H1 (cell line): ENCODE measurements around the gene IZUMO4. TPM values are rescaled to one million over a fixed set of nuclear protein-coding genes. Genes with fewer than 3 reads are reported as not detected.

Experiments used
- CTCF ChIA-PET: fragments of 300-600 bp; sonication (Branson Sonifier 250); formaldehyde crosslinking; loops from one replicate; lab custom pipeline; 2021; ENCODE audit not compliant: partially characterized antibody; lab: Charles Lee
- POLR2A ChIA-PET: fragments of 300-600 bp; sonication (Branson Sonifier 250); formaldehyde crosslinking; loops from one replicate; lab custom pipeline; 2021; ENCODE audit warnings: inconsistent platforms; ENCODE audit not compliant: partially characterized antibody; lab: Charles Lee
- DNase-seq, 2 experiments: peaks; one replicate each; pipeline versions ENCODE4 v3.0.0 to v3.0.0-alpha.2; 2010 to 2022; ENCODE audit warnings: low spot score in 2 of 2, low read depth in 1 of 2, mixed read lengths in 1 of 2
- FAIRE-seq: peaks from 2 replicates; lab custom pipeline; 2011; peaks lifted over from hg19 to GRCh38; lab: Jason Lieb, UNC
- H2AFZ ChIP-seq: 2 replicates; pipeline ENCODE4 v1.8.1; 2012; ENCODE audit warnings: low read length, inconsistent platforms
- H2AK5ac ChIP-seq: 2 replicates; pipeline ENCODE4 v1.6.1; 2013; ENCODE audit warnings: low read depth, low read length
- H2BK120ac ChIP-seq: replicated peaks from 2 replicates; pipeline ENCODE3; 2013; ENCODE audit warnings: low read depth, low read length, inconsistent platforms
- H2BK12ac ChIP-seq: 2 replicates; pipeline ENCODE4 v1.6.1; 2013; ENCODE audit warnings: low read depth, low read length
- H2BK15ac ChIP-seq: 2 replicates; pipeline ENCODE4 v1.6.1; 2013; ENCODE audit warnings: low read length
- H2BK20ac ChIP-seq: 2 replicates; pipeline ENCODE4 v1.6.1; 2013; ENCODE audit warnings: low read length
- H2BK5ac ChIP-seq: 2 replicates; pipeline ENCODE4 v1.6.1; 2013; ENCODE audit warnings: low read depth, low read length
- H3K14ac ChIP-seq: 2 replicates; pipeline ENCODE4 v1.6.1; 2013; ENCODE audit warnings: inconsistent platforms; ENCODE audit not compliant: insufficient read length
- H3K18ac ChIP-seq: 2 replicates; pipeline ENCODE4 v1.6.1; 2013; ENCODE audit warnings: low read length; ENCODE audit errors: extremely low read depth
- H3K23ac ChIP-seq: 2 replicates; pipeline ENCODE4 v1.6.1; 2013; ENCODE audit warnings: inconsistent platforms; ENCODE audit not compliant: insufficient read length
- H3K23me2 ChIP-seq: 2 replicates; pipeline ENCODE4 v1.6.1; 2013; ENCODE audit warnings: low read depth, low read length
- H3K27ac ChIP-seq: 2 replicates; pipeline ENCODE4 v1.6.1; 2011; ENCODE audit warnings: low read depth, low read length, inconsistent platforms
- H3K27me3 ChIP-seq, 4 experiments: replicated peaks in 1 of 4; 1 replicate in 1 of 4; 2 replicates in 3 of 4; pipeline versions ENCODE4 v1.6.1 to v1.8.1; 2011 to 2013; ENCODE audit warnings: low read length in 3 of 4, mild to moderate bottlenecking in 3 of 4, inconsistent platforms in 2 of 4, mixed read lengths in 2 of 4, moderate library complexity in 1 of 4; ENCODE audit not compliant: control insufficient read depth in 3 of 4, insufficient read depth in 3 of 4; ENCODE audit errors: extremely low read depth in 1 of 4
- H3K36me3 ChIP-seq, 4 experiments: 2 replicates each; pipeline versions ENCODE4 v1.6.1 to v1.8.1; 2011 to 2013; ENCODE audit warnings: mild to moderate bottlenecking in 4 of 4, low read length in 3 of 4, moderate library complexity in 2 of 4, control low read depth in 1 of 4, inconsistent platforms in 1 of 4; ENCODE audit not compliant: insufficient read depth in 4 of 4, control insufficient read depth in 2 of 4
- H3K4ac ChIP-seq: replicated peaks from 2 replicates; pipeline ENCODE3; 2013; ENCODE audit warnings: low read length, low read depth, mixed read lengths, inconsistent platforms; ENCODE audit not compliant: insufficient read length
- H3K4me1 ChIP-seq, 4 experiments: replicated peaks in 1 of 4; 1 replicate in 1 of 4; 2 replicates in 3 of 4; pipeline versions ENCODE4 v1.6.1 to v1.8.1; 2011 to 2013; ENCODE audit warnings: low read length in 3 of 4, inconsistent platforms in 2 of 4, mixed read lengths in 1 of 4; ENCODE audit not compliant: insufficient read depth in 4 of 4, control insufficient read depth in 3 of 4
- H3K4me2 ChIP-seq, 2 experiments: 2 replicates each; pipeline versions ENCODE4 v1.6.1 to v1.8.1; 2011 to 2013; ENCODE audit warnings: low read depth in 2 of 2, low read length in 2 of 2, control low read depth in 1 of 2, inconsistent platforms in 1 of 2, mild to moderate bottlenecking in 1 of 2; ENCODE audit not compliant: insufficient read depth in 1 of 2
- H3K4me3 ChIP-seq, 4 experiments: fragments of 200-600, 300-600 bp in 1 of 4; sonication (generic), shearing (Covaris generic), sonication (Bioruptor Twin) in 1 of 4; 2 replicates each; pipeline versions ENCODE4 v1.5.1 to v1.8.1; 2011 to 2016; ENCODE audit warnings: low read length in 4 of 4, low read depth in 3 of 4, control low read depth in 2 of 4, inconsistent platforms in 2 of 4, mild to moderate bottlenecking in 2 of 4, mixed read lengths in 1 of 4, moderate library complexity in 1 of 4; ENCODE audit not compliant: insufficient read depth in 2 of 4; ENCODE audit errors: extremely low read depth in 1 of 4
- H3K56ac ChIP-seq: replicated peaks from 2 replicates; pipeline ENCODE3; 2013; ENCODE audit warnings: low read depth, mild to moderate bottlenecking, mixed read lengths, low read length, inconsistent platforms; ENCODE audit not compliant: insufficient read length
- H3K79me1 ChIP-seq: 2 replicates; pipeline ENCODE4 v1.6.1; 2013; ENCODE audit warnings: low read depth, low read length, control low read depth
- H3K79me2 ChIP-seq, 2 experiments: 2 replicates each; pipeline versions ENCODE4 v1.6.1 to v1.8.1; 2012 to 2013; ENCODE audit warnings: low read length in 2 of 2, mild to moderate bottlenecking in 2 of 2, inconsistent platforms in 1 of 2; ENCODE audit not compliant: insufficient read depth in 2 of 2, control insufficient read depth in 1 of 2
- H3K9ac ChIP-seq, 4 experiments: replicated peaks in 1 of 4; 1 replicate in 1 of 4; 2 replicates in 3 of 4; pipeline versions ENCODE4 v1.6.1 to v1.8.1; 2011 to 2013; ENCODE audit warnings: low read depth in 3 of 4, low read length in 3 of 4, control low read depth in 2 of 4, mild to moderate bottlenecking in 2 of 4, moderate library complexity in 2 of 4, inconsistent platforms in 1 of 4; ENCODE audit errors: extremely low read depth in 1 of 4
- H3K9me3 ChIP-seq, 2 experiments: 2 replicates each; pipeline versions ENCODE4 v1.6.1 to v1.8.1; 2012 to 2013; ENCODE audit warnings: mild to moderate bottlenecking in 2 of 2, moderate library complexity in 2 of 2, control low read depth in 1 of 2, inconsistent platforms in 1 of 2, low read depth in 1 of 2, low read length in 1 of 2, mixed read lengths in 1 of 2; ENCODE audit not compliant: insufficient read depth in 2 of 2
- H4K20me1 ChIP-seq, 2 experiments: replicated peaks in 1 of 2; 2 replicates each; pipeline versions ENCODE3 to v1.8.1; 2011 to 2013; ENCODE audit warnings: inconsistent platforms in 2 of 2, low read length in 2 of 2, mild to moderate bottlenecking in 1 of 2; ENCODE audit not compliant: insufficient read depth in 2 of 2, control insufficient read depth in 1 of 2
- H4K5ac ChIP-seq: 2 replicates; pipeline ENCODE4 v1.6.1; 2013; ENCODE audit warnings: low read length, low read depth, mixed read lengths, inconsistent platforms; ENCODE audit not compliant: insufficient read length
- H4K8ac ChIP-seq: 2 replicates; pipeline ENCODE4 v1.8.0; 2013; ENCODE audit warnings: mild to moderate bottlenecking, moderate library complexity, low read length, inconsistent platforms; ENCODE audit not compliant: insufficient read depth; ENCODE audit errors: extremely low read depth
- H4K91ac ChIP-seq: replicated peaks from 2 replicates; pipeline ENCODE3; 2013; ENCODE audit warnings: low read length, mixed read lengths, inconsistent platforms; ENCODE audit not compliant: insufficient read length
- CHD2 ChIP-seq: IDR thresholded peaks from 2 replicates; pipeline ENCODE4 v1.6.1; 2012; ENCODE audit warnings: low read length, improper control_type of control experiment
- EP300 ChIP-seq, 2 experiments: IDR thresholded peaks; 1 replicate in 1 of 2; 2 replicates in 1 of 2; pipeline ENCODE4 v1.6.1; 2011 to 2012; ENCODE audit warnings: low read depth in 2 of 2, low read length in 2 of 2, mild to moderate bottlenecking in 2 of 2, borderline replicate concordance in 1 of 2, inconsistent platforms in 1 of 2, moderate library complexity in 1 of 2
- KDM5A ChIP-seq: fragments of 200-600 bp; IDR thresholded peaks from 2 replicates; pipeline ENCODE4 v1.7.1; 2012; ENCODE audit warnings: mild to moderate bottlenecking, low read length, inconsistent platforms, mixed read lengths
- NANOG ChIP-seq: IDR thresholded peaks from 2 replicates; pipeline ENCODE4 v1.6.1; 2011; ENCODE audit warnings: low read length, low read depth, mild to moderate bottlenecking, inconsistent platforms; ENCODE audit not compliant: insufficient read depth, poor library complexity, severe bottlenecking
- NRF1 ChIP-seq: IDR thresholded peaks from 2 replicates; pipeline ENCODE4 v1.6.1; 2011; ENCODE audit warnings: mild to moderate bottlenecking, low read depth, low read length, improper control_type of control experiment
- PHF8 ChIP-seq: fragments of 200-600 bp; sonication (generic); conservative IDR thresholded peaks from 2 replicates; pipeline ENCODE4 v1.7.1; 2012; ENCODE audit warnings: low read depth, mild to moderate bottlenecking, inconsistent platforms, low read length, moderate library complexity
- POLR2AphosphoS5 ChIP-seq: IDR thresholded peaks from 2 replicates; pipeline ENCODE4 v1.6.1; 2011; ENCODE audit warnings: low read depth, low read length
- RNF2 ChIP-seq: fragments of 200-900, 300-1000 bp; sonication (generic); IDR thresholded peaks from 2 replicates; pipeline ENCODE4 v1.7.1; 2016; ENCODE audit warnings: borderline replicate concordance, low read depth, mild to moderate bottlenecking, antibody characterized with exemption, low read length; ENCODE audit not compliant: poor library complexity, severe bottlenecking; ENCODE audit errors: missing control alignments
- SP1 ChIP-seq: IDR thresholded peaks from 2 replicates; pipeline ENCODE4 v1.6.1; 2011; ENCODE audit warnings: low read depth, low read length
- SP4 ChIP-seq: IDR thresholded peaks from 2 replicates; pipeline ENCODE4 v1.6.1; 2012; ENCODE audit warnings: low read length, inconsistent platforms
- TEAD4 ChIP-seq: IDR thresholded peaks from 2 replicates; pipeline ENCODE4 v1.6.1; 2012; ENCODE audit warnings: low read depth, low read length, inconsistent platforms, mixed read lengths
- WGBS, 2 experiments: shearing (Covaris generic) in 1 of 2; methylation state at CpG; one replicate each; pipeline versions ENCODE4 v1.1.6 to v1.1.7; 2013 to 2015; ENCODE audit warnings: low lambda C conversion rate in 2 of 2, mixed read lengths in 2 of 2, inconsistent platforms in 1 of 2, low coverage in 1 of 2, missing lambda C conversion rate in 1 of 2; ENCODE audit not compliant: insufficient replicate concordance in 2 of 2, insufficient coverage in 1 of 2, insufficient read length in 1 of 2; ENCODE audit errors: extremely low coverage in 1 of 2, missing lambda C conversion rate in 1 of 2; 5-methylcytosine and 5-hydroxymethylcytosine counted together
- polyA plus RNA-seq, 7 experiments: library from polyadenylated mRNA; depleted of rRNA in 3 of 7; stranded (reverse) in 5 of 7; unstranded in 2 of 7; fragments of >200 nt in 5 of 7; fragments of 200-250 nt in 2 of 7; gene quantifications; 1 replicate in 5 of 7; 2 replicates in 1 of 7; 4 replicates in 1 of 7; pipeline versions ENCODE4 v1.2.1 to v1.2.3, GENCODE V29; 2011 to 2013; ENCODE audit warnings: missing spikeins in 2 of 7, mixed read lengths in 2 of 7
- total RNA-seq: library from RNA; stranded (reverse); fragmentation: NEBNext Ultra II Directional; extraction: Animal tissue kit (Norgen Biotek cat#: 25700); gene quantifications from 2 replicates; pipeline ENCODE4 v1.2.1, GENCODE V29; 2021
- TF ChIP-seq, protein P1 (sequence below): IDR thresholded peaks from 2 replicates; pipeline ENCODE4 v1.6.1; 2012; ENCODE audit warnings: inconsistent platforms
- TF ChIP-seq, protein P2 (sequence below): IDR thresholded peaks from 2 replicates; pipeline ENCODE4 v1.6.1; 2012; ENCODE audit warnings: inconsistent platforms

IZUMO4 gene
- total and polyA plus RNA-seq, 2 of the 8 experiments (the other 6 are each of a cell fraction or from before 2014, with no cell fraction given), result 1.8 to 1.9 TPM

DNA sequence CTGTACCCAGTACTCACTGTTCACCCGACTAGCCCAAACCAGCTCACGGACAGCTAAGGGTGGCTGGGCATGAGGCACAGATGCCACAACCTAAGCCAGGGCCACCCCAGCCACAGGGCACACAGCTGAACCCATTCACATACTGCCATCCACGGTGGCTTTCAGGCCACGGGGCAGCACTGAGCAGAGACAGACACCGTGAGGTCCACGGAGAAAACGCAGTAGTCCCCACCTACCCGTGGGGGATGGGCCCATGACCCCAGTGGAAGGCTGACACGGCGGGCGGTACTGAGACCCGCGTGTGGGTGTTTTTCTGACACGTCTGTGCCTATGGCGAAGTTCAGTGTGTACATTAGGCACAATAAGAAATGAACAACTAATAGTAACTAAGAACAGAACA is 25.5 kb downstream of the IZUMO4 start:
- H3K23me2 ChIP-seq, result no peaks in the 10 kb centered on the region
- no peak overlapping the region for H3K4me3 ChIP-seq
- no peak overlapping the region for H4K5ac ChIP-seq
- no peak overlapping the region for H4K8ac ChIP-seq
- no peak overlapping the region for H3K27ac ChIP-seq
- H3K9me3 ChIP-seq, result no peaks in the 10 kb centered on the region
- no peak overlapping the region for H3K23ac ChIP-seq
- no peaks in the 10 kb centered on the region for H3K4me1 ChIP-seq
- H2AK5ac ChIP-seq, result no peak overlapping the region
- no peak overlapping the region for H3K4ac ChIP-seq
- H3K4me2 ChIP-seq, result no peak overlapping the region
- H2BK5ac ChIP-seq, result no peak overlapping the region
- peaks cover 48 to 67% (median 61%) of the 10 kb centered on the region in 4 experiments for H3K36me3 ChIP-seq
- no peak overlapping the region for H2BK12ac ChIP-seq
- FAIRE-seq (no peak), DNase-seq (no peak)
- H3K56ac ChIP-seq, result no peak overlapping the region
- no peaks in the 10 kb centered on the region for H3K79me2 ChIP-seq
- H4K20me1 ChIP-seq, result peaks cover 12 to 33% of the 10 kb centered on the region in 2 experiments
- H2BK120ac ChIP-seq, result no peak overlapping the region
- no peak overlapping the region for H3K9ac ChIP-seq
- no peak overlapping the region for H3K18ac ChIP-seq
- 97% methylated on average over 15 of the region's 15 CpGs; no CpG with 5 or more reads in 1 of the 2 experiments for WGBS, 2 experiments
- H2BK20ac ChIP-seq, result no peak overlapping the region
- POLR2A ChIA-PET, result interaction anchor here (1.2 to 1.5 kb wide), 2 partner anchors 11 kb away, joined by 4 to 5 read pairs; no protein-coding TSS in a partner anchor
- H3K14ac ChIP-seq, result no peak overlapping the region
- no peak overlapping the region for H2BK15ac ChIP-seq
- H2AFZ ChIP-seq, result no peak overlapping the region
- peaks cover 4% of the 10 kb centered on the region; the same call in 1 of the 2 replicates for H3K79me1 ChIP-seq
- CTCF ChIA-PET, result interaction anchor here (0.6 to 1.4 kb wide), 3 partner anchors 12 to 25 kb away, joined by 3 to 4 read pairs (median 3); no protein-coding TSS in a partner anchor
- H4K91ac ChIP-seq, result no peak overlapping the region
- H3K27me3 ChIP-seq, result no peaks in the 10 kb centered on the region
- TF ChIP-seq RNF2, result no peak
- TF ChIP-seq CHD2, result no peak
- TF ChIP-seq, protein P1, sequence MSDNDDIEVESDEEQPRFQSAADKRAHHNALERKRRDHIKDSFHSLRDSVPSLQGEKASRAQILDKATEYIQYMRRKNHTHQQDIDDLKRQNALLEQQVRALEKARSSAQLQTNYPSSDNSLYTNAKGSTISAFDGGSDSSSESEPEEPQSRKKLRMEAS, result no peak
- no peak for TF ChIP-seq EP300 (IDR thresholded peaks at IDR 0.05; ENCODE audit: borderline replicate concordance in 1 of 2, low read depth in 2 of 2, low read length in 2 of 2)
- TF ChIP-seq SP1, result no peak
- TF ChIP-seq NANOG, result no peak
- TF ChIP-seq NRF1, result no peak
- no peak for TF ChIP-seq TEAD4
- TF ChIP-seq KDM5A, result no peak
- TF ChIP-seq, protein P2, sequence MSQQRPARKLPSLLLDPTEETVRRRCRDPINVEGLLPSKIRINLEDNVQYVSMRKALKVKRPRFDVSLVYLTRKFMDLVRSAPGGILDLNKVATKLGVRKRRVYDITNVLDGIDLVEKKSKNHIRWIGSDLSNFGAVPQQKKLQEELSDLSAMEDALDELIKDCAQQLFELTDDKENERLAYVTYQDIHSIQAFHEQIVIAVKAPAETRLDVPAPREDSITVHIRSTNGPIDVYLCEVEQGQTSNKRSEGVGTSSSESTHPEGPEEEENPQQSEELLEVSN, result no peak
- TF ChIP-seq SP4, result no peak
- TF ChIP-seq POLR2AphosphoS5, result no peak
- TF ChIP-seq PHF8, result no peak
